ENCODE results near the gene SLFN14. TPM values are rescaled to one million over a fixed set of nuclear protein-coding genes. Genes with fewer than 3 reads are reported as not detected.

The SLFN14 gene
- total and polyA plus RNA-seq, 2 of the 4 experiments (the other 2 are of a cell fraction), result not detected

GRCh38 chr17:35586569-35587073 lies 26.0 kb upstream of the SLFN14 start:
- H3K4ac ChIP-seq (ENCODE audit: low read depth, low read length), result peak overlapping the region; percentile 90
- H4K5ac ChIP-seq (ENCODE audit: low read depth, low read length), result peak overlapping the region; percentile 98
- no peaks in the 10 kb centered on the region for H3K27me3 ChIP-seq (ENCODE audit: control insufficient read depth, insufficient read depth, low read length)
- H3K9me3 ChIP-seq (ENCODE audit: control insufficient read depth, insufficient read depth, low read length), result no peaks in the 10 kb centered on the region
- peaks cover 11% of the 10 kb centered on the region for H4K20me1 ChIP-seq (ENCODE audit: insufficient read depth, low read length)
- H2AK5ac ChIP-seq (ENCODE audit: low read depth, low read length), result peak overlapping the region; percentile 90
- H2AFZ ChIP-seq (replicated peaks; ENCODE audit: low read length, poor library complexity), result peak overlapping the region; percentile 96
- peak overlapping the region; percentile 98 for H2AK9ac ChIP-seq (replicated peaks; ENCODE audit: low read depth, low read length, poor library complexity)
- in situ Hi-C loops (cut with MboI; ENCODE audit: low sequenced_read_pairs) (loop anchor here (25.0 kb wide), 1 partner anchor 599 kb away; the partner anchor contains the start of gene LIG3), dilution Hi-C loops (cut with HindIII; ENCODE audit: low sequenced_read_pairs, unreplicated experiment) (no loop called here), intact Hi-C loops (cut with micrococcal nuclease) (loop anchor here (1.0 to 2.0 kb wide), 2 partner anchors 223 to 342 kb away; partner anchors contain the start of gene TAF15)
- H2BK5ac ChIP-seq (ENCODE audit: low read depth, low read length, poor library complexity, severe bottlenecking), result peak overlapping the region; percentile 77
- H4K8ac ChIP-seq (ENCODE audit: low read depth in 2 of 2, low read length in 2 of 2), result peak overlapping the region; percentile 93 to 100
- POLR2A ChIA-PET (ENCODE audit: unreplicated experiment), result interaction anchor here (0.7 to 1.0 kb wide), 2 partner anchors 8 to 68 kb away, joined by 4 to 5 read pairs; partner anchors contain the start of gene PEX12
- peaks cover 7 to 33% of the 10 kb centered on the region in 2 experiments; a peak in 3 of 4 replicates for H3K79me1 ChIP-seq (ENCODE audit: low read depth in 1 of 2, low read length in 2 of 2)
- peak overlapping the region; percentile 94 for H3K56ac ChIP-seq (ENCODE audit: extremely low read depth, insufficient read depth, low read length)
- TF ChIP-seq RFX5 (IDR thresholded peaks at IDR 0.05; ENCODE audit: low read depth, low read length) (no peak), CEBPB (IDR thresholded peaks at IDR 0.05; ENCODE audit: low read depth, low read length) (peak; percentile 43; the same call in 1 of the 2 replicates), MAZ (IDR thresholded peaks at IDR 0.05; ENCODE audit: borderline replicate concordance, low read depth, low read length) (no peak)
- no peak overlapping the region for H2BK20ac ChIP-seq (ENCODE audit: low read depth, low read length)
- peaks cover 6% of the 10 kb centered on the region; the same call in 1 of the 2 replicates for H3K9me1 ChIP-seq (ENCODE audit: insufficient read depth, low read length)
- H3K18ac ChIP-seq (ENCODE audit: low read depth, low read length), result peak overlapping the region; percentile 38
- H3K14ac ChIP-seq (replicated peaks; ENCODE audit: low read depth, low read length), result peak overlapping the region; percentile 80
- peak overlapping the region; percentile 67 for H3K27ac ChIP-seq (ENCODE audit: insufficient read depth, low read length)
- peak overlapping the region; percentile 93 for H4K91ac ChIP-seq (ENCODE audit: insufficient read depth, low read depth, low read length)
- peak overlapping the region; percentile 57 for H3K4me2 ChIP-seq (ENCODE audit: low read depth, low read length)
- DNase-seq (no peak), ATAC-seq (ENCODE audit: low read depth) (peak; percentile 3; the same call in 1 of the 2 replicates)
- 0 out of 2 replicates have a peak, but pooled peaks cover 2% of the 10 kb centered on the region for H3K4me1 ChIP-seq (ENCODE audit: control insufficient read depth, insufficient read depth, low read length)
- peak overlapping the region; percentile 66 for H3K4me3 ChIP-seq (ENCODE audit: insufficient read depth, low read depth, low read length)
- peak overlapping the region; percentile 48; the same call in 1 of the 2 replicates for H3K23ac ChIP-seq (ENCODE audit: low read depth, low read length)
- H3K9ac ChIP-seq (ENCODE audit: low read depth, low read length), result peak overlapping the region; percentile 55
- CTCF ChIA-PET, result no interaction called here
- WGBS, 2 experiments (ENCODE audit: extremely low coverage in 2 of 2, insufficient read length in 1 of 2), result no CpG with 5 or more reads among the region's 7 CpGs
- peak overlapping the region; percentile 39; the same call in 2 of the 3 replicates for H2BK15ac ChIP-seq (ENCODE audit: low read depth, low read length)
- no peaks in the 10 kb centered on the region for H3K36me3 ChIP-seq (ENCODE audit: control insufficient read depth, insufficient read depth, low read length)
- peak overlapping the region; percentile 75 for H2BK120ac ChIP-seq (ENCODE audit: low read depth, low read length)
- BruUV-seq (replicated peaks), result no TSS peak

All from IMR-90 (cell line).